Stomach (tissue), 4 donors: Measurements from ENCODE around the gene KLC4.

Experiments
- CTCF ChIP-seq, 7 experiments: fragments of 450-650 bp in 4 of 7; fragments of 200-600 bp in 3 of 7; sonication (generic) in 3 of 7; IDR thresholded peaks; one replicate each; pipeline ENCODE4 v1.5.1; 2016 to 2019; ENCODE audit warnings: antibody characterized with exemption in 7 of 7, control low read depth in 2 of 7, mild to moderate bottlenecking in 1 of 7
- EP300 ChIP-seq: sonication (generic); formaldehyde crosslinking; IDR thresholded peaks from one replicate; pipeline ENCODE4 v1.6.1; 2017; ENCODE audit warnings: antibody characterized with exemption
- POLR2A ChIP-seq, 4 donors: fragments of 450-650 bp; IDR thresholded peaks; one replicate each; pipeline ENCODE4 v1.6.1; 2016; ENCODE audit warnings: antibody characterized with exemption in 4 of 4, control low read depth in 2 of 4, mild to moderate bottlenecking in 1 of 4, moderate library complexity in 1 of 4
- POLR2AphosphoS5 ChIP-seq, 3 donors: sonication (generic); formaldehyde crosslinking; IDR thresholded peaks; one replicate each; pipeline ENCODE4 v1.6.1; 2016; ENCODE audit warnings: antibody characterized with exemption in 3 of 3

- TF ChIP-seq CTCF (IDR thresholded peaks at IDR 0.05) (no peak), EP300 (no peak), POLR2A (IDR thresholded peaks at IDR 0.05) (no peak), POLR2AphosphoS5 (IDR thresholded peaks at IDR 0.05) (no peak)
These were observed 54.2 kb downstream of the KLC4 start for GRCh38 chr6:43113431-43114260.
